Mesenchymal stem cell (in vitro differentiated cells and primary cell): ENCODE measurements around the gene PMS2.
"Not testable (repeated sequence)": the region's sequence is repeated elsewhere in the genome, so short reads cannot be mapped to it uniquely, and the experiment has no call there.

Experiments used
- DNase-seq: peaks from one replicate; pipeline ENCODE4 v3.0.0-alpha.2; 2013
- H2AFZ ChIP-seq: one replicate; pipeline ENCODE4 v1.6.1; 2013; ENCODE audit warnings: low read depth, mild to moderate bottlenecking, control low read depth, inconsistent platforms, low read length, moderate library complexity
- H2AK5ac ChIP-seq: 2 replicates; pipeline ENCODE4 v1.6.1; 2013; ENCODE audit warnings: low read length, moderate library complexity, mild to moderate bottlenecking, inconsistent platforms; ENCODE audit not compliant: severe bottlenecking
- H2BK120ac ChIP-seq: one replicate; pipeline ENCODE4 v1.6.1; 2013; ENCODE audit warnings: low read depth, mild to moderate bottlenecking, inconsistent platforms, low read length, moderate library complexity
- H2BK12ac ChIP-seq, 2 experiments: one replicate each; pipeline ENCODE4 v1.6.1; 2013; ENCODE audit warnings: inconsistent platforms in 2 of 2, low read length in 2 of 2, mild to moderate bottlenecking in 2 of 2, moderate library complexity in 2 of 2, control low read depth in 1 of 2
- H2BK15ac ChIP-seq: one replicate; pipeline ENCODE4 v1.6.1; 2013; ENCODE audit warnings: mild to moderate bottlenecking, low read depth, inconsistent platforms; ENCODE audit not compliant: poor library complexity, severe bottlenecking
- H2BK5ac ChIP-seq: 2 replicates; pipeline ENCODE4 v1.6.1; 2013; ENCODE audit warnings: low read depth, mild to moderate bottlenecking, low read length, control low read depth, inconsistent platforms; ENCODE audit not compliant: poor library complexity, severe bottlenecking
- H3K14ac ChIP-seq, 2 experiments: one replicate each; pipeline ENCODE4 v1.6.1; 2013; ENCODE audit warnings: inconsistent platforms in 2 of 2, low read length in 2 of 2, control low read depth in 1 of 2, mild to moderate bottlenecking in 1 of 2, moderate library complexity in 1 of 2
- H3K18ac ChIP-seq, 2 experiments: one replicate each; pipeline ENCODE4 v1.6.1; 2013; ENCODE audit warnings: inconsistent platforms in 2 of 2, low read length in 2 of 2, control low read depth in 1 of 2, low read depth in 1 of 2, mild to moderate bottlenecking in 1 of 2
- H3K23ac ChIP-seq, 2 experiments: one replicate each; pipeline ENCODE4 v1.6.1; 2013; ENCODE audit warnings: inconsistent platforms in 2 of 2, low read length in 2 of 2, mild to moderate bottlenecking in 2 of 2, moderate library complexity in 2 of 2, control low read depth in 1 of 2
- H3K27ac ChIP-seq: 2 replicates; pipeline ENCODE4 v1.5.1; 2013; ENCODE audit warnings: mild to moderate bottlenecking, moderate library complexity, low read length, control low read depth, inconsistent platforms; ENCODE audit not compliant: poor library complexity, severe bottlenecking
- H3K27me3 ChIP-seq, 2 experiments: 2 replicates each; pipeline versions ENCODE4 v1.6.1 to v1.7.0; 2013; ENCODE audit warnings: low read length in 2 of 2, mild to moderate bottlenecking in 2 of 2, moderate library complexity in 2 of 2, control low read depth in 1 of 2, inconsistent platforms in 1 of 2; ENCODE audit not compliant: control insufficient read depth in 1 of 2, insufficient read depth in 1 of 2
- H3K36me3 ChIP-seq, 2 experiments: 2 replicates each; pipeline versions ENCODE4 v1.6.1 to v1.7.0; 2013; ENCODE audit warnings: low read length in 2 of 2, control low read depth in 1 of 2, inconsistent platforms in 1 of 2, low read depth in 1 of 2, mild to moderate bottlenecking in 1 of 2; ENCODE audit not compliant: insufficient read depth in 2 of 2, control insufficient read depth in 1 of 2
- H3K4ac ChIP-seq, 2 experiments: one replicate each; pipeline ENCODE4 v1.6.1; 2013; ENCODE audit warnings: inconsistent platforms in 2 of 2, low read length in 2 of 2, mild to moderate bottlenecking in 2 of 2, moderate library complexity in 2 of 2, control low read depth in 1 of 2, low read depth in 1 of 2
- H3K4me1 ChIP-seq: 2 replicates; pipeline ENCODE4 v1.6.1; 2013; ENCODE audit warnings: low read depth, low read length, control low read depth; ENCODE audit not compliant: control insufficient read depth, insufficient read depth
- H3K4me2 ChIP-seq: 2 replicates; pipeline ENCODE4 v1.6.1; 2013; ENCODE audit warnings: low read length, mild to moderate bottlenecking, inconsistent platforms; ENCODE audit not compliant: poor library complexity, severe bottlenecking
- H3K4me3 ChIP-seq, 2 experiments: 2 replicates each; pipeline versions ENCODE4 v1.5.1 to v1.7.0; 2013; ENCODE audit warnings: low read length in 2 of 2, mild to moderate bottlenecking in 2 of 2, control low read depth in 1 of 2, low read depth in 1 of 2; ENCODE audit not compliant: insufficient read depth in 1 of 2
- H3K79me1 ChIP-seq: replicated peaks from 2 replicates; pipeline ENCODE4 v1.6.1; 2013; ENCODE audit warnings: mild to moderate bottlenecking, control low read depth, low read length, inconsistent platforms; ENCODE audit not compliant: poor library complexity, severe bottlenecking
- H3K9ac ChIP-seq: 2 replicates; pipeline ENCODE4 v1.7.0; 2013; ENCODE audit warnings: mild to moderate bottlenecking, low read length, moderate library complexity
- H3K9me3 ChIP-seq: 2 replicates; pipeline ENCODE4 v1.7.0; 2013; ENCODE audit warnings: mild to moderate bottlenecking, low read length; ENCODE audit not compliant: control insufficient read depth
- H4K8ac ChIP-seq: one replicate; pipeline ENCODE4 v1.6.1; 2013; ENCODE audit warnings: inconsistent platforms, mild to moderate bottlenecking, low read length, moderate library complexity
- H4K91ac ChIP-seq: one replicate; pipeline ENCODE4 v1.6.1; 2013; ENCODE audit warnings: mild to moderate bottlenecking, low read length, inconsistent platforms
- WGBS: methylation state at CpG from one replicate; pipeline ENCODE4 v1.1.7; 2013; ENCODE audit warnings: mixed read lengths; 5-methylcytosine and 5-hydroxymethylcytosine counted together

Gene PMS2

GRCh38 chr7:6051185-6051584 is 42.3 kb upstream of the PMS2 start:
- DNase-seq, H3K9me3 ChIP-seq, H4K8ac ChIP-seq, H2BK120ac ChIP-seq, H3K4me3 ChIP-seq, H3K9ac ChIP-seq, H4K91ac ChIP-seq, H2BK5ac ChIP-seq, H3K18ac ChIP-seq, H2BK12ac ChIP-seq, H3K4me2 ChIP-seq, H3K4ac ChIP-seq, H3K23ac ChIP-seq, H3K27me3 ChIP-seq, H2BK15ac ChIP-seq, H2AFZ ChIP-seq, H3K27ac ChIP-seq, H2AK5ac ChIP-seq, H3K4me1 ChIP-seq, H3K14ac ChIP-seq: not testable (repeated sequence)
- Histone ChIP-seq H3K36me3 (peaks cover 31 to 65% of the 10 kb centered on the region in 2 experiments), H3K79me1 (peaks cover 15% of the 10 kb centered on the region)
- WGBS, result 97% methylated on average over 6 of the region's 9 CpGs

- H3K27me3 ChIP-seq, result no peaks in the 10 kb centered on the region
These were observed 40.9 kb upstream of the PMS2 start for GRCh38 chr7:6049780-6050179.

GRCh38 chr7:6035686-6036085 is 26.8 kb upstream of the PMS2 start:
- peaks cover 39% of the 10 kb centered on the region for H3K79me1 ChIP-seq
- H3K27ac ChIP-seq, result no peak overlapping the region
- no peak for DNase-seq
- H2BK120ac ChIP-seq, result no peak overlapping the region
- no peak overlapping the region for H3K14ac ChIP-seq
- H3K4me2 ChIP-seq, result no peak overlapping the region
- no peak overlapping the region for H4K8ac ChIP-seq
- H3K4me3 ChIP-seq, result no peak overlapping the region
- no peaks in the 10 kb centered on the region for H3K9me3 ChIP-seq
- no peak overlapping the region for H2BK15ac ChIP-seq
- H3K9ac ChIP-seq, result no peak overlapping the region
- 97% methylated on average over 13 of the region's 13 CpGs for WGBS
- H3K27me3 ChIP-seq, result no peaks in the 10 kb centered on the region
- no peak overlapping the region for H2BK12ac ChIP-seq
- no peak overlapping the region for H2AFZ ChIP-seq
- H2AK5ac ChIP-seq, result no peak overlapping the region
- H3K36me3 ChIP-seq, result peaks cover 57 to 87% of the 10 kb centered on the region in 2 experiments
- no peak overlapping the region for H3K4ac ChIP-seq
- no peaks in the 10 kb centered on the region for H3K4me1 ChIP-seq
- no peak overlapping the region for H3K18ac ChIP-seq
- H2BK5ac ChIP-seq, result no peak overlapping the region
- H3K23ac ChIP-seq, result no peak overlapping the region
- no peak overlapping the region for H4K91ac ChIP-seq

More at GRCh38 chr7:6049780-6050179, 40.9 kb upstream of the PMS2 start:
- no CpG with 5 or more reads among the region's 4 CpGs for WGBS
- Histone ChIP-seq H3K4me3 (no peak overlapping the region), H3K4ac (no peak overlapping the region), H2BK15ac (no peak overlapping the region), H3K23ac (no peak overlapping the region), H4K91ac (no peak overlapping the region), H4K8ac (no peak overlapping the region), H2AFZ (no peak overlapping the region), H3K18ac (no peak overlapping the region), H2BK120ac (no peak overlapping the region), H3K9me3 (no peaks in the 10 kb centered on the region), H3K36me3 (peaks cover 39 to 76% of the 10 kb centered on the region in 2 experiments), H3K4me1 (no peaks in the 10 kb centered on the region), H2BK5ac (no peak overlapping the region), H3K79me1 (peaks cover 16% of the 10 kb centered on the region), H2BK12ac (no peak overlapping the region), H3K14ac (no peak overlapping the region), H2AK5ac (no peak overlapping the region), H3K9ac (no peak overlapping the region), H3K27ac (no peak overlapping the region), H3K4me2 (no peak overlapping the region)
- no peak for DNase-seq

- DNase-seq, result no peak
- peaks cover 35% of the 10 kb centered on the region for H3K79me1 ChIP-seq
- H2BK5ac ChIP-seq, result no peak overlapping the region
- peaks cover 57 to 84% of the 10 kb centered on the region in 2 experiments for H3K36me3 ChIP-seq
- H2AK5ac ChIP-seq, result no peak overlapping the region
- no peak overlapping the region for H2AFZ ChIP-seq
- no peak overlapping the region for H3K27ac ChIP-seq
- H3K14ac ChIP-seq, result no peak overlapping the region
- no peak overlapping the region for H3K4me3 ChIP-seq
- H2BK120ac ChIP-seq, result no peak overlapping the region
- no peaks in the 10 kb centered on the region for H3K27me3 ChIP-seq
- no peak overlapping the region for H2BK12ac ChIP-seq
- H3K23ac ChIP-seq, result no peak overlapping the region
- no peak overlapping the region for H3K4me2 ChIP-seq
- H4K91ac ChIP-seq, result no peak overlapping the region
- H3K9me3 ChIP-seq, result no peaks in the 10 kb centered on the region
- H3K4me1 ChIP-seq, result no peaks in the 10 kb centered on the region
- no peak overlapping the region for H3K4ac ChIP-seq
- no peak overlapping the region for H4K8ac ChIP-seq
- no peak overlapping the region for H2BK15ac ChIP-seq
- no peak overlapping the region for H3K9ac ChIP-seq
- no peak overlapping the region for H3K18ac ChIP-seq
- WGBS, result 98% methylated on average over 10 of the region's 10 CpGs
These were observed 26.3 kb upstream of the PMS2 start for GRCh38 chr7:6035165-6035564.
